LNCAP (cell line): ENCODE data around the gene WNK4.

ENCODE experiments used
- CTCF ChIP-seq: fragments of 450-650 bp; IDR thresholded peaks from 2 replicates; pipeline ENCODE4 v1.5.1; 2017; ENCODE audit warnings: mild to moderate bottlenecking

WNK4 gene

DNA sequence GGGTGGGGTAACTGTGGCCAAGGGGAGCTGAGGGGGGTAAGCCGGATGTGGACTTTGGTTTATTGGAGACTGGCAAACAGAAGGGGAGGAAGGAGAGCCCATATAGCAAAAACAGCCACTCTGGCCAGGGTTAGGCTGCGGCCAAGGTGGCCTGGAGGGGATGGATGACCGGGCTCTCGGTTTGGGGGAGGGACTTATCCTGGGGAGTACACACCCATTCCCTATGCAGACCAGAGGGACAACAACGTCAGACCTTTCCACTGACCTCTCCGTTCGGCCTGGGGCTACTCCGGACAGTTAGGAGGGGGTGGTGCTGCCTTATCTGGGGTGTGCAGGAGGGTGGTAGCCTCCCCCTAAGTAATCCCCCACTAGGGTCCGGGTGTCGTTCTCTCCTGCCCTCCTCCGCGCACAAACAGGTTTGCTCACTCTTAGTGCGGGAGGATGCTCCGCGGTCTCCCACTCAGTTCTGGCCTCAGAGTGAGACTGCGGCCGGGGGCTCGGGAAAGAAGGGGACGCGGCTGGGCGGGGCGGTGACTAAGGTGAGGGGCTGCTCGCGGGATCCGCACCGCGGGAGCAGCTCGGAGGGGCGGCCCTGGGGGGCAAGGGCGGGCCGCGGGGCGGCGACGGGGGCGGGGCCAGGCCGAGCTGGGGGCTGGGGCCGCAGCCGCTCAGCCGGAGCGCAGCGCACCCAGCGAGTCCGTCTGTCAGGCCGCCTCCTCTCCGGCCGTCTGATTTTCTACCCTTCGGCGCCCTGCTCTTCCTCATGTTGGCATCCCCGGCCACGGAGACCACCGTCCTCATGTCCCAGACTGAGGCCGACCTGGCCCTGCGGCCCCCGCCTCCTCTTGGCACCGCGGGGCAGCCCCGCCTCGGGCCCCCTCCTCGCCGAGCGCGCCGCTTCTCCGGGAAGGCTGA is at the start of gene WNK4:
WNK4 (plus strand) TSS at position 675 of the 915 bp plus-strand sequence; CDS start at position 764, 89 bp downstream.
- TF ChIP-seq CTCF = no peak

DNA sequence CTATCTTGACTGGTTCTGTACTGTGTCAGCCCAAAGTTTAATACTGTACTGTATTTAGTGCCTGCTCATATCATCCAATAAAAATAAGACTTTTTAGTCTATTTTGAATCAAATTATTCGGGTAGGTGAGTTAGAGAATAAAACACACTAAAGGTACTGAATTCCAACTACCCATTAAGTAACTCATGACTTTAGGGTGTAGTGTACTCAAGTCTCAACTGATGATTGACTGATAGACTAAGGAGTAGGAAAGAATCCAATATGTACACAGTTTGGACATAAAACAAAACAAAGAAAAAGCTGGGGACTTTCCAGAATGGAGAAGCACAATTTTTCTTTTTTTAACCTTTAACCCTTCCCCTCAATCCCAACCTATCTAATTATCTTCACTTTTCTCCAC is 39.7 kb upstream of the WNK4 start:
- no peak for TF ChIP-seq CTCF

GRCh38 chr17:42743595-42744282 is 36.7 kb upstream of the WNK4 start:
- TF ChIP-seq CTCF = no peak

DNA sequence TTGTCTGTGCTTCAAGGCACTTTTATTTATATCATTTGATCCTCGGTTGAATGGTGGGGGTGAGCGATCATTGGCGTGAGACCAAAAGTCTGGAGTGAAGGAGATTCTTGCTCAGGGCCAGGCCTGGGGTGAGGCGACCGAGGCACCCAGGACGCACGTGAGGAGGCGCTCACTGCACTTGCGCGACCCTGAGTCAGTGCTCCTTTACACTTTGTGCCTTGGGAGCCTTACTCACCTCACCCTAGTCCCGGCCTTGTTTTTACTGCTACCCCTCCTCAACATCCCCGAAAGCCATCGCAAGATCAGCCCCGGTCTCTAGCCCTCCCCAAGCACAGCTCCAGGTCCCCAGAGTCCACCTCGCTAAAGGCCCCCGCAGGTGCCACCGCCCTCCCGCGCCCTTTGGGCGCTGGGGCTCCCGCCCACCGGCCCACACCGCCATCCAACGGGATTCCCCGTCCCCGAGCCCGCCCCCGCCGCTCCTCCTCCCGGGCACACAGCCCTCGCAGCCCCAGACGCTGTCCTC is 36.1 kb upstream of the WNK4 start:
- TF ChIP-seq CTCF = no peak

DNA sequence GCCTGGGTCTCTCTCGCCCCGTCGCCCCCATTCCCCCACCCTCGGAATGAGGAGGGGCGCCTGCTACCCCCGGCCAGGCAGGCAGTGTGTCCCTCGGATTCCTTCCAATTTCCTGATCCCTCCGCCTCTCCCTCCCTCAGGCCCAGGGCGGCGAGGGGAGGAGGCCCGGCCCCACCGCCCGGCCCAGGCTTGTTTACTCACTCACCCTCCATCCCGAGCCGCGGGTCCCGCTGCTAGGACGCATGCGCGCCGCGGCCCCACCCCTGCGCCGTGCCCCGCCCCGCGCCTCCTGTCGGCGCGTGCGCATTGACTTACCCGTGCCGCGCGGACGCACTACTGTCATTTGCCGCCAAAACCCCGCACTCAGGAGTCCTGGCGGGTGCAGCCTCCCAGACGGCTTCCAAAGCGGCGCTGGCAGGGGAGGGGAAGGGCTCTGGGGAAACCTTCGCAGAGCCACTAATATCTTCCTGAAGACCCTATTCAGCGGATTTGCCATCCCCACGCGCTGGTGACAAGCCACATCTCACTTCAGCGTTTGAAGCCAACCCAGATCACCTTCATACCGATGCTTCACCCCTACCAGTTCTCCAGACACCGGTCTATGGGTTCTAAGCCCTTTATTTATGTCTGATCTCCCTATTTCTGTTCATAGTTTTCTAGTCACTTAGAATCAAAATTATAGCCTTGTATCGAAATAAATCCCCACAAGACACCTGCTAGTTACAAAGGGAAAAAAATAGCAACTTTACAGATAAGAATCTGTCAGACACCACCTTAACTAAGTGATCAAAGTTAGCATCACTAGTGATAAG is 35.4 kb upstream of the WNK4 start, which contains the start of gene EZH1:
EZH1 (minus strand) TSS at position 235 of the 812 bp plus-strand sequence. CDS start 16,099 bp downstream, outside the sequence.
- no peak for TF ChIP-seq CTCF

GRCh38 chr17:42748202-42748907 is 32.1 kb upstream of the WNK4 start:
- no peak for TF ChIP-seq CTCF
